ENCODE results near the gene SSBP2.
A peak's percentile ranks its signal among the peaks of the same experiment; 100 is the strongest.
"Not testable (repeated sequence)": the region's sequence is repeated elsewhere in the genome, so short reads cannot be mapped to it uniquely, and the experiment has no call there.

SSBP2 gene

DNA sequence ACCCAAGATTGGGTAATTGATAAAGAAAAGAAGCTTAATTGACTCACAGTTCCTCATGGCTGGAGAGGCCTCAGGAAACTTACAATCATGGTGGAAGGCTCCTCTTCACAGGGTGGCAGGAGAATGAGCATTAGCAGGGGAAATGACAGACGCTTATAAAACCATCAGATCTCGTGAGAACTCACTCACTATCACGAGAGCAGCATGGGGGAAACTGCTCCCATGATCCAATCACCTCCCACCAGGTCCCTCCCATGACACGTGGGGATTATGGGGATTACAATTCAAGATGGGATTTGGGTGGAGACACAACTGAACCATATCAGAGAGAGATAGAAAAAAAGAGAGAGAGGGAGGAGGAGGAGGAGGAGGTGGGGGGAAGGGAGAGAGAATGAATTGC lies 343.1 kb downstream of the SSBP2 start:
- H3K27me3 ChIP-seq (replicated peaks; ENCODE audit: control insufficient read depth, insufficient read depth, low read length); DNase-seq (ENCODE audit: low read depth); H3K36me3 ChIP-seq (ENCODE audit: control insufficient read depth, insufficient read depth, low read length, severe bottlenecking); H3K9me3 ChIP-seq (ENCODE audit: control insufficient read depth, low read length): not testable (repeated sequence)
- Histone ChIP-seq H3K9ac (ENCODE audit: low read length) (peak overlapping the region; percentile 25), H3K4me3 (ENCODE audit: low read length) (peak overlapping the region; percentile 46), H3K4me1 (ENCODE audit: control insufficient read depth, insufficient read depth, low read length) (peaks cover 36% of the 10 kb centered on the region)

DNA sequence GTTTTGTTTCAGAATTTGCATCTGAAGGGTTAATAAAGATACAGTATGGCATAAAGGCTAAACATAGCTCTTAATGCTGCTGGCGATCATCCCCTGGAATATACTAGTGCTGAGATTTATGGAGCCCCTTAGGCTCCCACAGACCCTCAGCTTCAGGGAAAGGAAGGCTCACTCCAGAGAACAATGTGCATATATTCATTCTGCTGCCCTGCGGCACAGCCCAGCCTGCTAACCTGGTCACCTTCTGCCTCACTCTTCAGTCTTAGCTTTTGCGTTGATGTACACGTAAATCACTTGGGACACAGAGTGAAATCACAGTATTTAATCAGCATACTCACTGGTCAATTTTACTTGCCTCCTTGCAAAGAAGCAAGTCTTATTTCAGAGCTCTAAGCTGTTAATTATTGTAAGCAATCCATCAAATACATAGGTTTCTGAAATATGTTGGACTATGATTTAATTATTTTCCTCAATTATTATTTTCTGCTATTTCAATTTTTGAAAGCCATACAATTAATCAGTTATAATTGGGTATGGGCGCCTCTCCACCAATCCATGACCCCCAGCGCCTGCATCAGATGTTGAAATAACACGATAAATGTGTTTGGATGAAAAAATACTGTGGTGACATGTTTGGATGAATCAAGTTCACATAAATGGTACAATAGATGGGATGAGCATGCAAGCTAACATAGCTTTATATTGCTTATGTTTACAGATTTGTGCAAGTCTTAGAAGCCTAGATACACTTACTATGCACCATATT lies 345.6 kb downstream of the SSBP2 start:
- Histone ChIP-seq H3K36me3 (ENCODE audit: control insufficient read depth, insufficient read depth, low read length, severe bottlenecking) (no peaks in the 10 kb centered on the region), H3K4me1 (ENCODE audit: control insufficient read depth, insufficient read depth, low read length) (peaks cover 34% of the 10 kb centered on the region), H3K4me3 (ENCODE audit: low read length) (no peak overlapping the region), H3K9ac (ENCODE audit: low read length) (no peak overlapping the region), H3K9me3 (ENCODE audit: control insufficient read depth, low read length) (no peaks in the 10 kb centered on the region), H3K27me3 (replicated peaks; ENCODE audit: control insufficient read depth, insufficient read depth, low read length) (no peaks in the 10 kb centered on the region)
- no peak for DNase-seq (ENCODE audit: low read depth)

DNA sequence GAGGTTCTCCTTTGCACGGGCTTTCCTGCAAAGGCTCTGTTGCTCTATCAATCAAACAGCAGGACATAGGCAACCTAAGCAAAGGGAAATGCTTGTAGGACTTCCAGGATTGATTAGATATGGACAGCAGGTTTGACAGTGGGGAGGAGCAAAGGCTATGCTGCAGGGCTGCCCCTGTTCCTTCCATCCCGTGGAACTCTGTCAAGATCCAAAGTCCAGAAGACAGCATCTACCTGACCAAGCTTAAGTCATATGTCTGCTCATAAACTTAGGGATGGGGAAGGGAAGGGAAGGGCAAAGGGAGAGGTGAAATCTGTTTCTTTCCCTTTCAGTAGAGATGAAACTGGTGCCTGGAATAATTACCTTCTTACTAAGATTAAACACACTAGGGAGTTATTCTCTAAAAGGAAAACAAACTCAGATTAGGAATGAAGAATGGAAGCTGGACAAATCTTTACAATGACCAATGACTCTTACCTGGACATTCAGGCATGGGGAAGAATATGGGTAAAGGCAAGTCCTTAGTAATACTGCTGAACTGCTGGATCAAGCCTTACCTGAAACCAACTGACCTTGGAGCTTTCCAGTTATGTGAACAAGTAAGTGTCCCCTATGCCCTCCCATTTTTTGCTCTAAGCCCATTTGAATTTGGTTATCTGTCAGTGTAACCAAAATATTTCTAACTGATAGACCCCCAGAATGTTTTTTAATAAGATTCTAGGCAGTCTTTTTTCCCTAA lies 348.5 kb downstream of the SSBP2 start:
- Histone ChIP-seq H3K9me3 (ENCODE audit: control insufficient read depth, low read length) (no peaks in the 10 kb centered on the region), H3K36me3 (ENCODE audit: control insufficient read depth, insufficient read depth, low read length, severe bottlenecking) (no peaks in the 10 kb centered on the region), H3K4me3 (ENCODE audit: low read length) (no peak overlapping the region), H3K27me3 (replicated peaks; ENCODE audit: control insufficient read depth, insufficient read depth, low read length) (no peaks in the 10 kb centered on the region), H3K4me1 (ENCODE audit: control insufficient read depth, insufficient read depth, low read length) (peaks cover 5% of the 10 kb centered on the region), H3K9ac (ENCODE audit: low read length) (no peak overlapping the region)
- no peak for DNase-seq (ENCODE audit: low read depth)

DNA sequence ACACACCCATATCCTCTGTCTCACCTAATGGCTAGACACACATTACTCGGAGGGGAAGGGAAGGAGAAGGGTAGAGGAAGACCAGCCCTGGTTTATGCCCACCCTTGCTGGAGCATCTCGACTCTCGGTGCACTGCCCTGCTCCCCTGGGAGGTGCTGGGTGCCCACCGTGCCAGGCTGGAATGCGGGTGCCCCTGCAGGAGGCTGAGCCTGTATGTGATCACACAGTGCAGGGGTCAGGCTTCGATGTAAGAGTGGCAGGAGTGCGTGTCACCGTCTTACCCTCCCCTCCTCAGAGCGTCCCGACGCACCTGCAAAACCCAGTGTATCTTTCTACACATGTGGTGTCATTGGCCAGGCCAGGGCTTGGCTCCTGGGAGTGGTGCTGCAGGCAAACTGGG lies 349.6 kb downstream of the SSBP2 start:
- Histone ChIP-seq H3K4me3 (ENCODE audit: low read length) (no peak overlapping the region), H3K9me3 (ENCODE audit: control insufficient read depth, low read length) (no peaks in the 10 kb centered on the region), H3K9ac (ENCODE audit: low read length) (no peak overlapping the region), H3K27me3 (replicated peaks; ENCODE audit: control insufficient read depth, insufficient read depth, low read length) (no peaks in the 10 kb centered on the region), H3K4me1 (ENCODE audit: control insufficient read depth, insufficient read depth, low read length) (no peaks in the 10 kb centered on the region), H3K36me3 (ENCODE audit: control insufficient read depth, insufficient read depth, low read length, severe bottlenecking) (no peaks in the 10 kb centered on the region)
- no peak for DNase-seq (ENCODE audit: low read depth)

DNA sequence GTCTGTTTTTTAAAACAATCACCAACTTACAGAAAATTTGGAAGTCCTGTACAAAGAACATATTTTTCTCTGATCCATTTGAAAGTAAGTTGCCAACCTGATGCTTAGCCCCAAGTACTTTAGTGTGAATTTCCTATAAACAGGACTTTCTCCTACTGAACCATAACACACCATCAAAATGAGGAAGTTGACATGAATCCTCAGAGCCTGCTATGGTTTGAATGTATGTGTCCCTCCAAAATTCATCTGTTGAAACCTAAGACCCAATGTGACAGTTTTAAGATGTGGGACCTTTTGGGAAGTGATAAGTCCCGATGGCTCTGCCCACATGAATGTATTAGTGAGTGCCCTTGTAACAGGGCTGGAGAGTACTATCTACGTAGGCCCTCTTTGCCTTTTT lies 350.5 kb downstream of the SSBP2 start:
- no peak for DNase-seq (ENCODE audit: low read depth)
- Histone ChIP-seq H3K27me3 (replicated peaks; ENCODE audit: control insufficient read depth, insufficient read depth, low read length) (no peaks in the 10 kb centered on the region), H3K4me3 (ENCODE audit: low read length) (no peak overlapping the region), H3K9me3 (ENCODE audit: control insufficient read depth, low read length) (peaks cover 1% of the 10 kb centered on the region), H3K9ac (ENCODE audit: low read length) (no peak overlapping the region), H3K36me3 (ENCODE audit: control insufficient read depth, insufficient read depth, low read length, severe bottlenecking) (no peaks in the 10 kb centered on the region), H3K4me1 (ENCODE audit: control insufficient read depth, insufficient read depth, low read length) (no peaks in the 10 kb centered on the region)

DNA sequence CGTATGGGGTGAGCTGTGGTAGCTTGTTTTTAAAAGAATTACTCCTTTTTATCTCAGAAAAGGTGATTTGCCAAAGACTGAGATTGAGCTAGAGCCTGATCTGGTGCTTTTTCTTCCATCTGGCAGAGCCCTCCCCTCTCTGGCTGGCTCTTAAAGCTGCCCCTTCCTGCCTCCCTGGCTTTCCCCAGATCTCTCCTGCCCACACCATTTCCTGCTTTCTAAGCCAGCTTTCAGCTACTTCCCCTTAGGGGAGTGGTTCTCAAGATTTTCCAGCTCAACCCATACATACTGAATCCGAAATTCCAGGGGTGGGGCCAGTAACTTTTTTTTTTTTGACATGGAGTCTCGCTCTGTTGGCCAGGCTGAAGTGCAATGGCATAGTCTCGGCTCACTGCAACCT lies 352.2 kb downstream of the SSBP2 start:
- H3K9ac ChIP-seq (ENCODE audit: low read length): no peak overlapping the region
- H3K27me3 ChIP-seq (replicated peaks; ENCODE audit: control insufficient read depth, insufficient read depth, low read length): no peaks in the 10 kb centered on the region
- DNase-seq (ENCODE audit: low read depth): no peak

DNA sequence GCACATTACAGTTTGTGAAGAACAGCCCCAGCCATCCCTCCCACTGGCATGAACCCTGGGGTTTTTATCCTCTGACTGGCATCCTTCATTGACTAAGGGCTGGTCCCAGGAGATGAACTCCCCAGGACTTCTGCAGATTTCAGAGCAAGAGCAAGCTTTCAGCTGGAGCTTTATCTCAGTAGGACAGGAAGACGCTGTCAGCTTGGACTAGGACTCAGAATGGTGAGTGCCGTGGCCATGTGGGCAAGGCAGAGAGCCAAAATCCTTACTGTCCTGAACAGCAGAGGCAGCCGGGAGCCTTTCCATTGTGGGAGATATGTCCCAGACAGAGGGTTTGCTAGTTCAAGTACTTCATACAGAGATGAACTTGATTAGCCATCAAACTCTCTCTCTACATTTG lies 353.7 kb downstream of the SSBP2 start:
- no peak overlapping the region for H3K4me3 ChIP-seq (ENCODE audit: low read length)
- DNase-seq (ENCODE audit: low read depth): peak; percentile 30
- no peak overlapping the region for H3K9ac ChIP-seq (ENCODE audit: low read length)
- no peaks in the 10 kb centered on the region for H3K27me3 ChIP-seq (replicated peaks; ENCODE audit: control insufficient read depth, insufficient read depth, low read length)
- peaks cover 6% of the 10 kb centered on the region for H3K4me1 ChIP-seq (ENCODE audit: control insufficient read depth, insufficient read depth, low read length)
- no peaks in the 10 kb centered on the region for H3K36me3 ChIP-seq (ENCODE audit: control insufficient read depth, insufficient read depth, low read length, severe bottlenecking)
- H3K9me3 ChIP-seq (ENCODE audit: control insufficient read depth, low read length): peaks cover 5% of the 10 kb centered on the region

More for the DNA sequence above, 352.2 kb downstream of the SSBP2 start:
- Histone ChIP-seq H3K4me1 (ENCODE audit: control insufficient read depth, insufficient read depth, low read length) (peaks cover 3% of the 10 kb centered on the region), H3K36me3 (ENCODE audit: control insufficient read depth, insufficient read depth, low read length, severe bottlenecking) (no peaks in the 10 kb centered on the region), H3K9me3 (ENCODE audit: control insufficient read depth, low read length) (peaks cover 5% of the 10 kb centered on the region), H3K4me3 (ENCODE audit: low read length) (no peak overlapping the region)

DNA sequence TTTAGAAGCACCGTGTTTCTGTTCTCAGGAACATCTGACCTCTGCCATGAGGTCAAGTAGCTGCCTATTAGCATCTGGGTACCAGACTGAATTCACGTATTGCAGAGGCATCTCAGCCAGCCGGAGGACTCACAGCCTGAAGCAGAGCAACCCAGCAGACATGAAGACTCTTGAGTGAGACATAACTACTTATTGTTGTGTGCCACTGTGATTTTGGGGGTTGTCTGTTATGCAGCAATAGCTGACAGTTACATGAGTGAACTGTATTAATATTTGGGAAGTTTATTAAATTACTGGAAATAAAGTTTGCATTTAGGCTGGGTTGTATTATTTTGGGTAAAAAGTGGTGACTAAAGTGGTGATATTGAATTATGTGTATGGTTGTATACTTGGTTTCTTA lies 355.6 kb downstream of the SSBP2 start:
- DNase-seq (ENCODE audit: low read depth): no peak
- Histone ChIP-seq H3K27me3 (replicated peaks; ENCODE audit: control insufficient read depth, insufficient read depth, low read length) (no peaks in the 10 kb centered on the region), H3K4me1 (ENCODE audit: control insufficient read depth, insufficient read depth, low read length) (peaks cover 6% of the 10 kb centered on the region), H3K36me3 (ENCODE audit: control insufficient read depth, insufficient read depth, low read length, severe bottlenecking) (no peaks in the 10 kb centered on the region), H3K4me3 (ENCODE audit: low read length) (no peak overlapping the region), H3K9me3 (ENCODE audit: control insufficient read depth, low read length) (peaks cover 5% of the 10 kb centered on the region), H3K9ac (ENCODE audit: low read length) (no peak overlapping the region)

DNA sequence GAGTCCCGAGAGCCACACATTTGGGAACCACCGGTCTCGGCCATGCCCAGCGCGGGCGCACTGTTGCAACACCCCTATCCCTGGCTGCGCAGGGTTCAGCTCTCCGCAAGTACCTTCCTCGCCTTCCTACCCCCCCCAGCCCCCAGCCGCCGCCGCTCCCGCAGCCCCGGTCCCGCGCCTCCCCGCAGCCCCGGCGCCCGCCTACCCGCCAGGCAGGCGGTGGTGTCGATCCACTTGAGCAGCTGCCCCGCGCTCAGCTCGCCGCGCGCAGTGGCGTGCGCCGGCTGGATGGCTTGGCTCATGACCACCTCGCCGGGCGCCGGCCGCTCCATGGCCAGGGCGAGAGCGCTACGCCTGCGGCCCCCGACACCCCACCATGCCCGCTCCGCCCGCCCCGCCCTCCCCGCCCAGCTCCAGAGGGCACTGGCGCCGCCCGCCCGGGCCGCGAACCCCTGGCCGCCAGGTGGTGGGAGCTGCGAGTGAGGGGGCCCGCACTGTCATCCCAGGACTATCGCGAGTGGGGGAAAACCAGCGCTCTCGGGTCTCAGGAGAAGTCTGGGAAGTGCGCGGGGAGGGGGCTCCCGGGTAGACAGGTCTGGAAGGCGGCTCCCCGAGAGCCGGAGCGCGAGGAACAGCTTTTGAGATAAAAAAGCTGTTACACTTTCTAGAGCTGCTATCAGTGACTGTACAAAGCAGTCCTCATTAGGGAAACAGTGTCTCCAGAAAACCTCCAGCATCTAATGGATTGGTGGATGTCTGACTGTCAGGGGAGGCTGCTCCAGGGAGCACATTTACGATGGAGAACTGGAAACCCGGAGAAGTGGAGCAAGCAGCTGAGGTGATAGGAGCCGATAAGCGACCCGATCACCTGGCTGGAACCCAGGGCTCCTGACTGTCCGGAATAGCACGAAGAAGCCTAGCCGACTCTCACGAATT lies 356.8 kb downstream of the SSBP2 start, which contains the start of gene ACOT12:
TSS of gene ACOT12 (minus strand) at position 352 of the 936 bp plus-strand sequence. CDS start at position 332, 20 bp downstream.
- peaks cover 5% of the 10 kb centered on the region for H3K9me3 ChIP-seq (ENCODE audit: control insufficient read depth, low read length)
- DNase-seq (ENCODE audit: low read depth): peak; percentile 58
- H3K9ac ChIP-seq (ENCODE audit: low read length): no peak within 1 kb of the TSS
- H3K27me3 ChIP-seq (replicated peaks; ENCODE audit: control insufficient read depth, insufficient read depth, low read length): no peaks in the 10 kb centered on the region
- no peaks in the 10 kb centered on the region for H3K36me3 ChIP-seq (ENCODE audit: control insufficient read depth, insufficient read depth, low read length, severe bottlenecking)
- peak within 1 kb of the TSS; percentile 74 for H3K4me3 ChIP-seq (ENCODE audit: low read length)
- peaks cover 6% of the 10 kb centered on the region for H3K4me1 ChIP-seq (ENCODE audit: control insufficient read depth, insufficient read depth, low read length)

DNA sequence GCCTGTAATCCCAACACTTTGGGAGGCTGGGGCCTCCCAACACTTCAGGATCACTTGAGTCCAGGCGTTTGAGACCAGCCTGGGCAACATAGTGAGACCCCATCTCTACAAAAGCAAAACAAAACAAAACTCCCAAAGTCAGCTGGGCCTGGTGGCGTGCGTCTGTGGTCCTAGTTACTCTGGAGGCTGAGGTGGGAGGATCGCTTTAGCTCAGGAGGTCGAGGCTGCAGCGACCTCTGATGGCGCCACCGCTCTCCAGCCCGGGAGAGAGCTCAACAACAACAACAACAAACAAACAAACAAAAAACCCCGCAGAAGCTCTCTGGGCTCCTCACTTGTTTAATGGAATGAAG lies 357.5 kb downstream of the SSBP2 start:
- H3K27me3 ChIP-seq (replicated peaks; ENCODE audit: control insufficient read depth, insufficient read depth, low read length): no peaks in the 10 kb centered on the region
- H3K9me3 ChIP-seq (ENCODE audit: control insufficient read depth, low read length): peaks cover 5% of the 10 kb centered on the region
- H3K4me1 ChIP-seq (ENCODE audit: control insufficient read depth, insufficient read depth, low read length): peaks cover 6% of the 10 kb centered on the region
- no peak for DNase-seq (ENCODE audit: low read depth)
- no peaks in the 10 kb centered on the region for H3K36me3 ChIP-seq (ENCODE audit: control insufficient read depth, insufficient read depth, low read length, severe bottlenecking)
- H3K9ac ChIP-seq (ENCODE audit: low read length): no peak overlapping the region
- peak overlapping the region; percentile 74 for H3K4me3 ChIP-seq (ENCODE audit: low read length)

DNA sequence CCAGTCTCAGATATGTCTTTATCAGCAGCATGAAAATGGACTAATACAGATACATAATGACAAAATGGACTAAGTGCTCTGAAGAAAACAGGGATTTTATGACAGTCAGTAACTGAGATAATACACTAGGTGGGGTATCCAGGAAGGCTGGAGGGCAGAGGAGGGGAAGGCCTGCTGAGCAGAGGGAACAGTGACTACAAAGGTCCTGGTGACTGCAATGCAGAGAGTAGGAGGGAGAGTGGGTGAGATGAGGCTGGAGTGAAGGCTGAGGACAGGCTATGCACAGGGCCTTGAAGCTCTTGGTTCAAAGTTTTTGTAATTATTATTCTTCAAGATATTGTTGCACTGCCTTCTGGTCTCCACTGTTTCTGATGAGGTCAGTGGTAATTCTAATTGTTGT lies 361.9 kb downstream of the SSBP2 start:
- Histone ChIP-seq H3K36me3 (ENCODE audit: control insufficient read depth, insufficient read depth, low read length, severe bottlenecking) (no peaks in the 10 kb centered on the region), H3K4me1 (ENCODE audit: control insufficient read depth, insufficient read depth, low read length) (peaks cover 3% of the 10 kb centered on the region), H3K27me3 (replicated peaks; ENCODE audit: control insufficient read depth, insufficient read depth, low read length) (no peaks in the 10 kb centered on the region), H3K9ac (ENCODE audit: low read length) (no peak overlapping the region), H3K9me3 (ENCODE audit: control insufficient read depth, low read length) (no peaks in the 10 kb centered on the region), H3K4me3 (ENCODE audit: low read length) (no peak overlapping the region)
- DNase-seq (ENCODE audit: low read depth): no peak

Measured in adipocyte (in vitro differentiated cells).